WTC11 (cell line): Measurements from ENCODE around the gene TMPRSS3. TPM values are rescaled to one million over a fixed set of nuclear protein-coding genes. Genes with fewer than 3 reads are reported as not detected.

Experiments
- ATAC-seq: fragments of 200-7000 bp; cut with Tn5 transposase; 2 replicates; pipeline ENCODE4 v1.10.0; 2021; ENCODE audit warnings: mild to moderate bottlenecking, moderate library complexity
- CTCF ChIA-PET: fragments of 300-600 bp; sonication (Branson Sonifier 250); formaldehyde crosslinking; loops from one replicate; lab custom pipeline; 2021; ENCODE audit warnings: antibody characterized with exemption; lab: Charles Lee
- POLR2A ChIA-PET: fragments of 350-600 bp; sonication (Branson Sonifier 250); formaldehyde crosslinking; loops from one replicate; lab custom pipeline; 2021; ENCODE audit warnings: antibody characterized with exemption; lab: Charles Lee
- DNase-seq: peaks from one replicate; pipeline ENCODE4 v3.0.0; 2021; ENCODE audit warnings: low spot score
- H3K27ac Mint-ChIP-seq: 2 replicates; pipeline ENCODE4 v1.8.0; 2021; ENCODE audit warnings: mixed read lengths
- H3K27me3 Mint-ChIP-seq: 2 replicates; pipeline ENCODE4 v1.8.0; 2021; ENCODE audit warnings: low read depth, mild to moderate bottlenecking, moderate library complexity, mixed read lengths
- H3K36me3 Mint-ChIP-seq: 2 replicates; pipeline ENCODE4 v1.8.0; 2021; ENCODE audit warnings: mixed read lengths
- H3K4me1 Mint-ChIP-seq: 2 replicates; pipeline ENCODE4 v1.8.0; 2022; ENCODE audit warnings: mixed read lengths
- H3K4me3 Mint-ChIP-seq: 2 replicates; pipeline ENCODE4 v1.8.0; 2021; ENCODE audit warnings: mild to moderate bottlenecking, moderate library complexity, mixed read lengths
- H3K9me3 Mint-ChIP-seq: 2 replicates; pipeline ENCODE4 v1.8.0; 2021; ENCODE audit warnings: mixed read lengths
- ATF3 ChIP-seq: sonication (generic); formaldehyde crosslinking; conservative IDR thresholded peaks from 2 replicates; pipeline ENCODE4 v1.8.1; 2022; ENCODE audit warnings: mild to moderate bottlenecking, missing genetic modification reagents
- ATF6 ChIP-seq: sonication (generic); formaldehyde crosslinking; IDR thresholded peaks from 2 replicates; pipeline ENCODE4 v1.8.1; 2023; ENCODE audit warnings: mild to moderate bottlenecking, missing genetic modification reagents
- CREM ChIP-seq: sonication (generic); formaldehyde crosslinking; IDR thresholded peaks from 2 replicates; pipeline ENCODE4 v1.8.1; 2022; ENCODE audit warnings: mild to moderate bottlenecking, missing genetic modification reagents, moderate library complexity
- CTCF ChIP-seq: fragments of 200-600 bp; IDR thresholded peaks from 2 replicates; pipeline ENCODE4 v1.8.0; 2022; ENCODE audit warnings: antibody characterized with exemption
- EMX1 ChIP-seq: fragments of 250-450 bp; sonication (Bioruptor Pico); IDR thresholded peaks from 2 replicates; pipeline ENCODE4 v1.8.0; 2021; ENCODE audit warnings: mild to moderate bottlenecking
- GABPB1 ChIP-seq: sonication (generic); formaldehyde crosslinking; IDR thresholded peaks from 2 replicates; pipeline ENCODE4 v1.8.1; 2023; ENCODE audit warnings: mild to moderate bottlenecking, missing genetic modification reagents
- HMGA2 ChIP-seq: fragments of 250-450 bp; sonication (Bioruptor Pico); IDR thresholded peaks from 2 replicates; pipeline ENCODE4 v1.4.0; 2021; ENCODE audit warnings: mild to moderate bottlenecking, moderate library complexity
- HMGXB4 ChIP-seq: sonication (generic); formaldehyde crosslinking; IDR thresholded peaks from 2 replicates; pipeline ENCODE4 v1.8.1; 2023; ENCODE audit warnings: mild to moderate bottlenecking, moderate library complexity, missing genetic modification reagents
- MAX ChIP-seq: sonication (generic); formaldehyde crosslinking; IDR thresholded peaks from 2 replicates; pipeline ENCODE4 v1.8.0; 2022; ENCODE audit warnings: mild to moderate bottlenecking, missing genetic modification reagents
- NFATC4 ChIP-seq: fragments of 250-450 bp; sonication (Bioruptor Pico); IDR thresholded peaks from 2 replicates; pipeline ENCODE4 v1.9.0; 2021; ENCODE audit warnings: mild to moderate bottlenecking
- NR1H2 ChIP-seq: sonication (generic); formaldehyde crosslinking; IDR thresholded peaks from 2 replicates; pipeline ENCODE4 v1.9.0; 2021; ENCODE audit warnings: mild to moderate bottlenecking, moderate library complexity, missing genetic modification reagents
- NR3C1 ChIP-seq: sonication (generic); formaldehyde crosslinking; conservative IDR thresholded peaks from 2 replicates; pipeline ENCODE4 v1.8.1; 2023; ENCODE audit warnings: low read depth, mild to moderate bottlenecking, missing genetic modification reagents
- PREB ChIP-seq: sonication (generic); formaldehyde crosslinking; IDR thresholded peaks from 2 replicates; pipeline ENCODE4 v1.8.1; 2022; ENCODE audit warnings: mild to moderate bottlenecking, missing genetic modification reagents, moderate library complexity, borderline replicate concordance
- USF1 ChIP-seq: sonication (generic); formaldehyde crosslinking; IDR thresholded peaks from 2 replicates; pipeline ENCODE4 v1.8.0; 2022; ENCODE audit warnings: mild to moderate bottlenecking, missing genetic modification reagents
- ZBTB21 ChIP-seq: sonication (generic); formaldehyde crosslinking; IDR thresholded peaks from 2 replicates; pipeline ENCODE4 v1.8.1; 2023; ENCODE audit warnings: mild to moderate bottlenecking, missing genetic modification reagents, borderline replicate concordance
- ZBTB43 ChIP-seq: sonication (generic); formaldehyde crosslinking; IDR thresholded peaks from 2 replicates; pipeline ENCODE4 v1.8.1; 2023; ENCODE audit warnings: mild to moderate bottlenecking, missing genetic modification reagents
- ZMAT4 ChIP-seq: fragments of 250-450 bp; sonication (Bioruptor Pico); IDR thresholded peaks from 2 replicates; pipeline ENCODE4 v1.9.0; 2021; ENCODE audit warnings: mild to moderate bottlenecking
- ZNF138 ChIP-seq: sonication (generic); formaldehyde crosslinking; conservative IDR thresholded peaks from 2 replicates; pipeline ENCODE4 v1.8.1; 2022; ENCODE audit warnings: mild to moderate bottlenecking, moderate library complexity, missing genetic modification reagents
- ZNF219 ChIP-seq: sonication (generic); formaldehyde crosslinking; IDR thresholded peaks from 2 replicates; pipeline ENCODE4 v1.8.0; 2023; ENCODE audit warnings: missing genetic modification reagents, mild to moderate bottlenecking, borderline replicate concordance
- ZNF232 ChIP-seq: sonication (generic); formaldehyde crosslinking; IDR thresholded peaks from 2 replicates; pipeline ENCODE4 v1.8.0; 2022; ENCODE audit warnings: mild to moderate bottlenecking, missing genetic modification reagents
- ZNF416 ChIP-seq: fragments of 250-450 bp; sonication (Bioruptor Pico); IDR thresholded peaks from 2 replicates; pipeline ENCODE4 v1.9.0; 2021; ENCODE audit warnings: mild to moderate bottlenecking, inconsistent platforms
- total RNA-seq: library from RNA; stranded (reverse); gene quantifications from 3 replicates; pipeline ENCODE4 v1.2.3, GENCODE V29; 2021

The TMPRSS3 gene
- total RNA-seq, 1 experiment from 2014 or later, result 0.39 TPM

GRCh38 chr21:42387164-42387563, 8.7 kb downstream of the TMPRSS3 start (continued):
- TF ChIP-seq CTCF (no peak), ATF3 (no peak), NR1H2 (CRISPR knock-in tag) (no peak), ATF6 (CRISPR knock-in tag) (no peak), ZBTB43 (no peak), ZNF138 (no peak), PREB (CRISPR knock-in tag) (no peak), ZNF416 (CRISPR knock-in tag) (no peak)

- ATAC-seq, result no peak
- H3K9me3 Mint-ChIP-seq, result peaks cover 18% of the 10 kb centered on the region
- H3K27ac Mint-ChIP-seq, result no peak overlapping the region
- peaks cover 3% of the 10 kb centered on the region for H3K27me3 Mint-ChIP-seq
- peaks cover 5% of the 10 kb centered on the region; the same call in 1 of the 2 replicates for H3K36me3 Mint-ChIP-seq
- peaks cover 31% of the 10 kb centered on the region for H3K4me1 Mint-ChIP-seq
- no peak for TF ChIP-seq CREM (CRISPR knock-in tag)
- TF ChIP-seq GABPB1, result peak; percentile 93
- no peak for TF ChIP-seq USF1
- TF ChIP-seq EMX1, result no peak
- no peak for TF ChIP-seq MAX
- TF ChIP-seq HMGA2, result no peak
- TF ChIP-seq ZNF232 (CRISPR knock-in tag), result no peak
- no peak for TF ChIP-seq NFATC4
- POLR2A ChIA-PET, result no interaction called here
- DNase-seq, result no peak
- no peak overlapping the region for H3K4me3 Mint-ChIP-seq
- CTCF ChIA-PET, result no interaction called here
These were observed 9.7 kb downstream of the TMPRSS3 start for GRCh38 chr21:42386034-42386591.

GRCh38 chr21:42385619-42386018, 10.2 kb downstream of the TMPRSS3 start:
- ChIA-PET CTCF (no interaction called here), POLR2A (no interaction called here)
- peaks cover 14% of the 10 kb centered on the region for H3K9me3 Mint-ChIP-seq
- peaks cover 31% of the 10 kb centered on the region for H3K4me1 Mint-ChIP-seq
- H3K27me3 Mint-ChIP-seq, result peaks cover 3% of the 10 kb centered on the region; the same call in 1 of the 2 replicates
- no peak for DNase-seq
- no peak overlapping the region for H3K4me3 Mint-ChIP-seq
- H3K36me3 Mint-ChIP-seq, result peaks cover 5% of the 10 kb centered on the region; the same call in 1 of the 2 replicates
- no peak overlapping the region; the same call in 1 of the 2 replicates for H3K27ac Mint-ChIP-seq
- no peak for ATAC-seq
- TF ChIP-seq MAX, result no peak
- no peak for TF ChIP-seq HMGXB4 (CRISPR knock-in tag)
- TF ChIP-seq ZBTB21 (CRISPR knock-in tag), result no peak
- TF ChIP-seq NR3C1 (CRISPR knock-in tag), result no peak
- no peak for TF ChIP-seq PREB (CRISPR knock-in tag)
- TF ChIP-seq ZNF219 (CRISPR knock-in tag), result no peak
- no peak for TF ChIP-seq ZMAT4 (CRISPR knock-in tag)
